ENCODE measurements around the gene XPNPEP2.

Gene XPNPEP2

GRCh38 chrX:129771266-129771995 lies 32.7 kb downstream of the XPNPEP2 start:
- TF ChIP-seq GATA2 (IDR thresholded peaks at IDR 0.05; ENCODE audit: low read depth, low read length) (no peak), GATA3 (IDR thresholded peaks at IDR 0.05; ENCODE audit: low read depth, low read length) (no peak)

GRCh38 chrX:129772796-129773431 lies 34.1 kb downstream of the XPNPEP2 start:
- TF ChIP-seq GATA2 (IDR thresholded peaks at IDR 0.05; ENCODE audit: low read depth, low read length), result no peak
- no peak for TF ChIP-seq GATA3 (IDR thresholded peaks at IDR 0.05; ENCODE audit: low read depth, low read length)

GRCh38 chrX:129773649-129774458 lies 35.1 kb downstream of the XPNPEP2 start:
- no peak for TF ChIP-seq GATA3 (IDR thresholded peaks at IDR 0.05; ENCODE audit: low read depth, low read length)
- no peak for TF ChIP-seq GATA2 (IDR thresholded peaks at IDR 0.05; ENCODE audit: low read depth, low read length)

- no peak for TF ChIP-seq GATA3 (IDR thresholded peaks at IDR 0.05; ENCODE audit: low read depth, low read length)
- no peak for TF ChIP-seq GATA2 (IDR thresholded peaks at IDR 0.05; ENCODE audit: low read depth, low read length)
These were observed 38.6 kb downstream of the XPNPEP2 start for GRCh38 chrX:129777218-129778030.

- TF ChIP-seq GATA3 (IDR thresholded peaks at IDR 0.05; ENCODE audit: low read depth, low read length) (no peak), GATA2 (IDR thresholded peaks at IDR 0.05; ENCODE audit: low read depth, low read length) (no peak)
These were observed 40.4 kb downstream of the XPNPEP2 start for GRCh38 chrX:129779086-129779672.

- no peak for TF ChIP-seq GATA3 (IDR thresholded peaks at IDR 0.05; ENCODE audit: low read depth, low read length)
These were observed 41.0 kb downstream of the XPNPEP2 start, which contains the start of gene SASH3 for GRCh38 chrX:129779747-129780146. SASH3 (plus strand) TSS chrX:129779949; CDS start chrX:129780098, 149 bp downstream.

GRCh38 chrX:129780441-129781105 lies 41.8 kb downstream of the XPNPEP2 start:
- TF ChIP-seq GATA2 (IDR thresholded peaks at IDR 0.05; ENCODE audit: low read depth, low read length) (no peak), GATA3 (IDR thresholded peaks at IDR 0.05; ENCODE audit: low read depth, low read length) (no peak)

- TF ChIP-seq GATA3 (IDR thresholded peaks at IDR 0.05; ENCODE audit: low read depth, low read length), result no peak
- no peak for TF ChIP-seq GATA2 (IDR thresholded peaks at IDR 0.05; ENCODE audit: low read depth, low read length)
These were observed 42.4 kb downstream of the XPNPEP2 start for GRCh38 chrX:129781134-129781672.

GRCh38 chrX:129781680-129782495 lies 43.1 kb downstream of the XPNPEP2 start:
- no peak for TF ChIP-seq GATA3 (IDR thresholded peaks at IDR 0.05; ENCODE audit: low read depth, low read length)

GRCh38 chrX:129782706-129783105 lies 43.9 kb downstream of the XPNPEP2 start:
- TF ChIP-seq GATA3 (IDR thresholded peaks at IDR 0.05; ENCODE audit: low read depth, low read length) (no peak), GATA2 (IDR thresholded peaks at IDR 0.05; ENCODE audit: low read depth, low read length) (no peak)

- TF ChIP-seq GATA3 (IDR thresholded peaks at IDR 0.05; ENCODE audit: low read depth, low read length) (no peak), GATA2 (IDR thresholded peaks at IDR 0.05; ENCODE audit: low read depth, low read length) (no peak)
These were observed 44.5 kb downstream of the XPNPEP2 start for GRCh38 chrX:129783291-129783713.

GRCh38 chrX:129784371-129784770 lies 45.6 kb downstream of the XPNPEP2 start:
- TF ChIP-seq GATA3 (IDR thresholded peaks at IDR 0.05; ENCODE audit: low read depth, low read length) (no peak), GATA2 (IDR thresholded peaks at IDR 0.05; ENCODE audit: low read depth, low read length) (no peak)
